ENCODE data around the gene DPP6.
"Not testable (repeated sequence)": the region's sequence is repeated elsewhere in the genome, so short reads cannot be mapped to it uniquely, and the experiment has no call there.

GRCh38 chr7:154134698-154135097 is 82.5 kb downstream of the DPP6 start:
- TF ChIP-seq CTCF (IDR thresholded peaks at IDR 0.05); ZNF671 (CRISPR knock-in tag; IDR thresholded peaks at IDR 0.05); GABPB1 (CRISPR knock-in tag; IDR thresholded peaks at IDR 0.05); NR1H2 (CRISPR knock-in tag; IDR thresholded peaks at IDR 0.05); FOXJ3 (CRISPR knock-in tag; IDR thresholded peaks at IDR 0.05; ENCODE audit: borderline replicate concordance): not testable (repeated sequence)
- TF ChIP-seq, protein P1, sequence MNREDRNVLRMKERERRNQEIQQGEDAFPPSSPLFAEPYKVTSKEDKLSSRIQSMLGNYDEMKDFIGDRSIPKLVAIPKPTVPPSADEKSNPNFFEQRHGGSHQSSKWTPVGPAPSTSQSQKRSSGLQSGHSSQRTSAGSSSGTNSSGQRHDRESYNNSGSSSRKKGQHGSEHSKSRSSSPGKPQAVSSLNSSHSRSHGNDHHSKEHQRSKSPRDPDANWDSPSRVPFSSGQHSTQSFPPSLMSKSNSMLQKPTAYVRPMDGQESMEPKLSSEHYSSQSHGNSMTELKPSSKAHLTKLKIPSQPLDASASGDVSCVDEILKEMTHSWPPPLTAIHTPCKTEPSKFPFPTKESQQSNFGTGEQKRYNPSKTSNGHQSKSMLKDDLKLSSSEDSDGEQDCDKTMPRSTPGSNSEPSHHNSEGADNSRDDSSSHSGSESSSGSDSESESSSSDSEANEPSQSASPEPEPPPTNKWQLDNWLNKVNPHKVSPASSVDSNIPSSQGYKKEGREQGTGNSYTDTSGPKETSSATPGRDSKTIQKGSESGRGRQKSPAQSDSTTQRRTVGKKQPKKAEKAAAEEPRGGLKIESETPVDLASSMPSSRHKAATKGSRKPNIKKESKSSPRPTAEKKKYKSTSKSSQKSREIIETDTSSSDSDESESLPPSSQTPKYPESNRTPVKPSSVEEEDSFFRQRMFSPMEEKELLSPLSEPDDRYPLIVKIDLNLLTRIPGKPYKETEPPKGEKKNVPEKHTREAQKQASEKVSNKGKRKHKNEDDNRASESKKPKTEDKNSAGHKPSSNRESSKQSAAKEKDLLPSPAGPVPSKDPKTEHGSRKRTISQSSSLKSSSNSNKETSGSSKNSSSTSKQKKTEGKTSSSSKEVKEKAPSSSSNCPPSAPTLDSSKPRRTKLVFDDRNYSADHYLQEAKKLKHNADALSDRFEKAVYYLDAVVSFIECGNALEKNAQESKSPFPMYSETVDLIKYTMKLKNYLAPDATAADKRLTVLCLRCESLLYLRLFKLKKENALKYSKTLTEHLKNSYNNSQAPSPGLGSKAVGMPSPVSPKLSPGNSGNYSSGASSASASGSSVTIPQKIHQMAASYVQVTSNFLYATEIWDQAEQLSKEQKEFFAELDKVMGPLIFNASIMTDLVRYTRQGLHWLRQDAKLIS (CRISPR knock-in tag; IDR thresholded peaks at IDR 0.05; ENCODE audit: borderline replicate concordance), result not testable (repeated sequence)
